IPS-18a (cell line): Measurements from ENCODE around the gene VNN1.
"Not testable (repeated sequence)": the region's sequence is repeated elsewhere in the genome, so short reads cannot be mapped to it uniquely, and the experiment has no call there.

Experiments used
- H3K27ac ChIP-seq: one replicate; pipeline ENCODE4 v1.5.1; 2013; ENCODE audit warnings: low read length
- H3K27me3 ChIP-seq: one replicate; pipeline ENCODE4 v1.6.1; 2013; ENCODE audit warnings: mild to moderate bottlenecking, low read length; ENCODE audit not compliant: control insufficient read depth, insufficient read depth
- H3K36me3 ChIP-seq: one replicate; pipeline ENCODE4 v1.6.1; 2013; ENCODE audit warnings: low read depth, low read length; ENCODE audit not compliant: control insufficient read depth
- H3K4me1 ChIP-seq: one replicate; pipeline ENCODE4 v1.6.1; 2013; ENCODE audit warnings: low read depth, low read length; ENCODE audit not compliant: control insufficient read depth
- H3K4me3 ChIP-seq: one replicate; pipeline ENCODE4 v1.5.1; 2013; ENCODE audit warnings: low read length
- H3K9ac ChIP-seq: one replicate; pipeline ENCODE4 v1.6.1; 2013; ENCODE audit warnings: mild to moderate bottlenecking, low read length, moderate library complexity
- H3K9me3 ChIP-seq: one replicate; pipeline ENCODE4 v1.6.1; 2013; ENCODE audit warnings: low read depth, low read length; ENCODE audit not compliant: control insufficient read depth

VNN1 gene

DNA sequence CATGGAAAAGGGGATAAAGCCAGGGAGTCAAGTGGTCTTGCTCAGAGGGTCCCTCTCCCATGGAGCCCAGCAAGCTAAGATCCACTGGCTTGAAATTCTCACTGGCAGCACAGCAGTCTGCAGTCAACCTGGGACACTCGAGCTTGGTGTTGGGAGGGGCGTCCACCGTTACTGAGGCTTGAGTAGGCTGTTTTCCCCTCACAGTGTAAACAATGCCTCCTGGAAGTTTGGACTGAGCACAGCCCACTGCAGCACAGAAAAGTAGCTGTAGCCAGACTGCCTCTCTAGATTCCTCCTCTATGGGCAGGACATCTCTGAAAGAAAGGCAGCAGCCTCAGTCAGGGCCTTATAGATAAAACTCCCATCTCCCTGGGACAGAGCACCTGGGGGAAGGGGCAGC, 78.6 kb downstream of the VNN1 start:
- H3K36me3 ChIP-seq, H3K4me3 ChIP-seq: not testable (repeated sequence)

DNA sequence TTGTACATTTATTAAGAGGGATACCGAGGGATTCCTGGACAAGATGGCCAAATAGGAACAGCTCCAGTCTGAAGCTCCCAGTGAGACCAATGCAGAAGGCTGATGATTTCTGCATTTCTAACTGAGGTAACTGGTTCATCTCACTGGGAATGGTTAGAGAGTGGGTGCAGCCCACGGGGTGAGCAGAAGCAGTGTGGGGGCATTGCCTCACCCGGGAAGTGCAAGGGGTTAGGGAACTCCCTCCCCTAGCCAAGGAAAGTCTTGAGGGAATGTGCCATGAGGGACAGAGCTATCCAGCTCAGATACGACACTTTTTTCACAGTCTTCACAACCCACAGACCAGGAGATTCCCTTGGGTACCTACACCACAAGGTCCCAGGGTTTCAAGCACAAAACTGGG, 79.1 kb downstream of the VNN1 start:
- H3K27ac ChIP-seq: no peak overlapping the region
- no peaks in the 10 kb centered on the region for H3K9me3 ChIP-seq
- H3K4me3 ChIP-seq: no peak overlapping the region
- no peaks in the 10 kb centered on the region for H3K36me3 ChIP-seq
- no peak overlapping the region for H3K9ac ChIP-seq
- no peaks in the 10 kb centered on the region for H3K4me1 ChIP-seq
- no peaks in the 10 kb centered on the region for H3K27me3 ChIP-seq

More for the DNA sequence above, 78.6 kb downstream of the VNN1 start:
- not testable (repeated sequence) for H3K9me3 ChIP-seq, H3K27me3 ChIP-seq, H3K27ac ChIP-seq, H3K9ac ChIP-seq, H3K4me1 ChIP-seq

- Histone ChIP-seq H3K27ac (no peak overlapping the region), H3K27me3 (no peaks in the 10 kb centered on the region), H3K4me1 (no peaks in the 10 kb centered on the region)
These were observed 80.5 kb downstream of the VNN1 start for GRCh38 chr6:132633362-132633761.

More at GRCh38 chr6:132633362-132633761, 80.5 kb downstream of the VNN1 start:
- Histone ChIP-seq H3K9ac (no peak overlapping the region), H3K9me3 (no peaks in the 10 kb centered on the region), H3K36me3 (no peaks in the 10 kb centered on the region), H3K4me3 (no peak overlapping the region)
